HL-60 (cell line): ENCODE measurements around the gene MEF2C.

Experiments
- DNase-seq, 2 experiments: peaks; one replicate each; pipeline ENCODE4 v3.0.0-alpha.2; 2010 to 2020; ENCODE audit warnings: low read depth in 1 of 2, low spot score in 1 of 2
- H3K27ac ChIP-seq: fragments of 250-450 bp; sonication (Bioruptor Pico); replicated peaks from 2 replicates; pipeline ENCODE4 v1.5.1; 2020; ENCODE audit warnings: mild to moderate bottlenecking, moderate library complexity
- H3K27me3 ChIP-seq: fragments of 250-450 bp; sonication (Bioruptor Pico); 2 replicates; pipeline ENCODE4 v1.5.1; 2021; ENCODE audit warnings: mild to moderate bottlenecking, moderate library complexity; ENCODE audit not compliant: insufficient read depth, poor library complexity, severe bottlenecking
- H3K4me3 ChIP-seq: replicated peaks from 2 replicates; pipeline ENCODE4 v1.5.1; 2011; ENCODE audit warnings: mild to moderate bottlenecking, control low read depth, low read length; ENCODE audit not compliant: insufficient read depth
- CTCF ChIP-seq: IDR thresholded peaks from one replicate; pipeline ENCODE4 v1.5.1; 2011; ENCODE audit warnings: low read length, control low read depth, inconsistent platforms; ENCODE audit not compliant: insufficient read depth
- GABPA ChIP-seq: IDR thresholded peaks from 2 replicates; pipeline ENCODE4 v1.6.1; 2012; ENCODE audit warnings: low read depth
- POLR2AphosphoS5 ChIP-seq: IDR thresholded peaks from 2 replicates; pipeline ENCODE4 v1.6.1; 2012; ENCODE audit warnings: low read depth
- REST ChIP-seq: IDR thresholded peaks from 2 replicates; pipeline ENCODE4 v1.6.1; 2012; ENCODE audit warnings: low read depth; ENCODE audit not compliant: insufficient replicate concordance
- SPI1 ChIP-seq: IDR thresholded peaks from 2 replicates; pipeline ENCODE4 v1.6.1; 2012; ENCODE audit warnings: low read depth, mild to moderate bottlenecking, borderline replicate concordance

MEF2C gene

GRCh38 chr5:88926774-88927173, 43.8 kb upstream of the MEF2C start:
- no peak overlapping the region for H3K4me3 ChIP-seq
- no peak for DNase-seq
- TF ChIP-seq POLR2AphosphoS5 = no peak
- no peak for TF ChIP-seq SPI1
- no peak for TF ChIP-seq GABPA
- TF ChIP-seq CTCF = no peak
- no peak for TF ChIP-seq REST
- no peak overlapping the region for H3K27ac ChIP-seq
- no peaks in the 10 kb centered on the region for H3K27me3 ChIP-seq

GRCh38 chr5:88925692-88926490, 42.9 kb upstream of the MEF2C start:
- Histone ChIP-seq H3K27ac (no peak overlapping the region), H3K4me3 (no peak overlapping the region), H3K27me3 (no peaks in the 10 kb centered on the region)
- TF ChIP-seq GABPA (no peak), SPI1 (no peak), POLR2AphosphoS5 (no peak), REST (no peak), CTCF (no peak)
- DNase-seq = no peak

GRCh38 chr5:88924330-88924657, 41.3 kb upstream of the MEF2C start:
- no peak for TF ChIP-seq POLR2AphosphoS5
- no peak for TF ChIP-seq REST
- no peak for TF ChIP-seq SPI1
- no peak for TF ChIP-seq CTCF
- H3K4me3 ChIP-seq = no peak overlapping the region
- no peaks in the 10 kb centered on the region for H3K27me3 ChIP-seq
- no peak for DNase-seq
- H3K27ac ChIP-seq = no peak overlapping the region
